DOHH2 (cell line): ENCODE data around the gene ENKUR.

ENCODE experiments used
- H3F3A ChIP-seq: fragments of 200-600 bp; sonication (generic), shearing (Covaris generic); 2 replicates; pipeline ENCODE4 v1.6.0; 2016; ENCODE audit warnings: antibody characterized with exemption, mild to moderate bottlenecking; ENCODE audit not compliant: control insufficient read depth, insufficient read depth
- H3K27ac ChIP-seq: fragments of 200-600 bp; sonication (generic); 2 replicates; pipeline ENCODE4 v1.5.1; 2014; ENCODE audit warnings: low read depth, mild to moderate bottlenecking, low read length, moderate library complexity
- H3K27me3 ChIP-seq: fragments of 200-600 bp; sonication (generic); 2 replicates; pipeline ENCODE4 v1.6.1; 2014; ENCODE audit warnings: mild to moderate bottlenecking, low read length, mixed read lengths; ENCODE audit not compliant: control insufficient read depth
- H3K36me3 ChIP-seq: fragments of 200-600 bp; sonication (generic); 2 replicates; pipeline ENCODE4 v1.6.1; 2014; ENCODE audit warnings: mild to moderate bottlenecking, low read length, moderate library complexity, mixed read lengths; ENCODE audit not compliant: control insufficient read depth
- H3K4me1 ChIP-seq: fragments of 200-600 bp; sonication (generic); 2 replicates; pipeline ENCODE4 v1.6.1; 2014; ENCODE audit warnings: mild to moderate bottlenecking, low read length, mixed read lengths; ENCODE audit not compliant: control insufficient read depth
- H3K4me2 ChIP-seq: fragments of 200-600 bp; sonication (generic); 2 replicates; pipeline ENCODE4 v1.6.0; 2014; ENCODE audit warnings: mild to moderate bottlenecking, low read length, moderate library complexity
- H3K4me3 ChIP-seq: fragments of 200-600 bp; sonication (generic); 2 replicates; pipeline ENCODE4 v1.5.1; 2014; ENCODE audit warnings: mild to moderate bottlenecking, low read length, mixed read lengths
- H3K79me2 ChIP-seq: fragments of 200-600 bp; sonication (generic); 2 replicates; pipeline ENCODE4 v1.6.1; 2014; ENCODE audit warnings: mild to moderate bottlenecking, low read length, mixed read lengths; ENCODE audit not compliant: control insufficient read depth
- H3K9me2 ChIP-seq: fragments of 200-600 bp; sonication (generic); replicated peaks from 2 replicates; pipeline ENCODE4 v1.6.1; 2014; ENCODE audit warnings: mild to moderate bottlenecking, low read length, mixed read lengths; ENCODE audit not compliant: control insufficient read depth
- H3K9me3 ChIP-seq: fragments of 200-600 bp; sonication (generic); 2 replicates; pipeline ENCODE4 v1.6.1; 2014; ENCODE audit warnings: antibody characterized with exemption, low read length, mixed read lengths; ENCODE audit not compliant: control insufficient read depth, insufficient read depth
- H4K20me1 ChIP-seq: fragments of 200-600 bp; sonication (generic); 2 replicates; pipeline ENCODE4 v1.6.0; 2014; ENCODE audit warnings: low read depth, mild to moderate bottlenecking, antibody characterized with exemption, low read length, moderate library complexity; ENCODE audit not compliant: control insufficient read depth, insufficient read depth
- CTCF ChIP-seq: fragments of 200-600 bp; sonication (generic); IDR thresholded peaks from one replicate; pipeline ENCODE4 v1.5.1; 2014; ENCODE audit warnings: antibody characterized with exemption, mild to moderate bottlenecking, low read depth, low read length; ENCODE audit not compliant: poor library complexity, severe bottlenecking
- EZH2phosphoT487 ChIP-seq: fragments of 200-600 bp; sonication (generic); IDR thresholded peaks from 2 replicates; pipeline ENCODE4 v1.6.1; 2017; ENCODE audit warnings: borderline replicate concordance, mild to moderate bottlenecking, antibody characterized with exemption, low read length, moderate library complexity, mixed read lengths

The ENKUR gene

GRCh38 chr10:24951201-24952142 is 64.5 kb downstream of the ENKUR start:
- H3K9me2 ChIP-seq = no peaks in the 10 kb centered on the region
- TF ChIP-seq EZH2phosphoT487 (no peak), CTCF (no peak)
- H4K20me1 ChIP-seq = no peaks in the 10 kb centered on the region
- no peaks in the 10 kb centered on the region for H3K9me3 ChIP-seq
- no peaks in the 10 kb centered on the region for H3K79me2 ChIP-seq
- no peak overlapping the region for H3K27ac ChIP-seq
- H3K4me3 ChIP-seq = peak overlapping the region; percentile 59
- H3K4me2 ChIP-seq = peak overlapping the region; percentile 48
- no peaks in the 10 kb centered on the region for H3K36me3 ChIP-seq
- no peaks in the 10 kb centered on the region for H3K4me1 ChIP-seq
- H3F3A ChIP-seq = no peaks in the 10 kb centered on the region
- no peaks in the 10 kb centered on the region for H3K27me3 ChIP-seq

GRCh38 chr10:24950439-24950838 is 65.5 kb downstream of the ENKUR start:
- Histone ChIP-seq H3K36me3 (no peaks in the 10 kb centered on the region), H3K9me3 (no peaks in the 10 kb centered on the region), H3K9me2 (no peaks in the 10 kb centered on the region), H3K27me3 (no peaks in the 10 kb centered on the region), H3F3A (no peaks in the 10 kb centered on the region), H3K4me2 (no peak overlapping the region), H3K4me3 (no peak overlapping the region), H3K79me2 (no peaks in the 10 kb centered on the region), H4K20me1 (no peaks in the 10 kb centered on the region), H3K4me1 (no peaks in the 10 kb centered on the region), H3K27ac (no peak overlapping the region)
- TF ChIP-seq EZH2phosphoT487 (no peak), CTCF (no peak)

- no peaks in the 10 kb centered on the region for H3K36me3 ChIP-seq
- no peaks in the 10 kb centered on the region for H4K20me1 ChIP-seq
- no peaks in the 10 kb centered on the region for H3K79me2 ChIP-seq
- no peaks in the 10 kb centered on the region for H3F3A ChIP-seq
- H3K4me3 ChIP-seq = no peak overlapping the region
- H3K9me2 ChIP-seq = no peaks in the 10 kb centered on the region
- no peak overlapping the region for H3K4me2 ChIP-seq
- no peaks in the 10 kb centered on the region for H3K4me1 ChIP-seq
- no peak for TF ChIP-seq CTCF
- no peak for TF ChIP-seq EZH2phosphoT487
- H3K27ac ChIP-seq = no peak overlapping the region
- H3K9me3 ChIP-seq = no peaks in the 10 kb centered on the region
- no peaks in the 10 kb centered on the region for H3K27me3 ChIP-seq
These were observed 66.3 kb downstream of the ENKUR start for GRCh38 chr10:24949616-24950015.
